Gastrocnemius medialis (tissue), 4 donors: Measurements from ENCODE around the gene TFRC.

ENCODE experiments used
- CTCF ChIP-seq, 5 experiments: fragments of 450-650 bp in 3 of 5; fragments of 200-600 bp in 2 of 5; sonication (generic) in 2 of 5; IDR thresholded peaks in 4 of 5; conservative IDR thresholded peaks in 1 of 5; 1 replicate in 4 of 5; 2 replicates in 1 of 5; pipeline ENCODE4 v1.5.1; 2016 to 2019; ENCODE audit warnings: antibody characterized with exemption in 5 of 5, mild to moderate bottlenecking in 3 of 5, moderate library complexity in 3 of 5
- POLR2A ChIP-seq, 2 donors: fragments of 450-650 bp; IDR thresholded peaks; one replicate each; pipeline ENCODE4 v1.6.1; 2017; ENCODE audit warnings: antibody characterized with exemption in 2 of 2, mild to moderate bottlenecking in 2 of 2, moderate library complexity in 2 of 2

GRCh38 chr3:196023947-196024346 is 57.9 kb downstream of the TFRC start:
- TF ChIP-seq POLR2A (IDR thresholded peaks at IDR 0.05) (no peak), CTCF (IDR thresholded peaks at IDR 0.05 in 4 of 5, conservative IDR thresholded peaks at IDR 0.05 in 1 of 5) (no peak)
